ENCODE data around the gene ANKRD33B. TPM values are rescaled to one million over a fixed set of nuclear protein-coding genes. Genes with fewer than 3 reads are reported as not detected.

The ANKRD33B gene
- total and polyA plus RNA-seq, 2 of the 13 experiments (the other 11 are each of a cell fraction or from before 2014, with no cell fraction given) = 0.02 TPM; not detected in 1

GRCh38 chr5:10521466-10522223 is 42.2 kb upstream of the ANKRD33B start:
- H3K4me3 ChIP-seq (replicated peaks in 1 of 3; ENCODE audit: insufficient read depth in 1 of 3, low read depth in 2 of 3, low read length in 3 of 3) = no peak overlapping the region
- H3K4me1 ChIP-seq (ENCODE audit: insufficient read depth, low read length) = no peaks in the 10 kb centered on the region
- peaks cover 0 to 3% of the 10 kb centered on the region in 2 experiments; a peak in 2 of 5 replicates for H3K27me3 ChIP-seq (ENCODE audit: control insufficient read depth in 1 of 2, insufficient read depth in 2 of 2, low read length in 2 of 2)
- ChIA-PET POLR2A (no interaction called here), CTCF (ENCODE audit: low intra/inter-chr PET ratio, low total read pairs) (no interaction called here)
- no peaks in the 10 kb centered on the region for H4K20me1 ChIP-seq (ENCODE audit: insufficient read depth, low read length)
- no peak for DNase-seq (ENCODE audit: low spot score)
- H3K27ac ChIP-seq (ENCODE audit: extremely low read length, insufficient read depth, low read length) = no peak overlapping the region
- FAIRE-seq = no peak
- in situ Hi-C loops (cut with HindIII; ENCODE audit: extremely low pct_ligation_motif_present, low pct_unique_long_range_greater_than_20kb) (no loop called here), intact Hi-C loops (cut with micrococcal nuclease; ENCODE audit: unreplicated experiment) (no loop called here)
- TF ChIP-seq WIZ (CRISPR knock-in tag; IDR thresholded peaks at IDR 0.05) = no peak
- no peak for TF ChIP-seq ISX (CRISPR knock-in tag; conservative IDR thresholded peaks at IDR 0.05)
- no peak for TF ChIP-seq MBNL3 (CRISPR knock-in tag; conservative IDR thresholded peaks at IDR 0.05)
- TF ChIP-seq CTCF (CRISPR knock-in tag; IDR thresholded peaks at IDR 0.05) = 0 out of 2 replicates have a peak, but pooled peaks have one; percentile 13
- TF ChIP-seq GPBP1L1 (CRISPR knock-in tag; IDR thresholded peaks at IDR 0.05) = no peak
- H2AFZ ChIP-seq (ENCODE audit: low read length) = no peak overlapping the region
- no TSS peak for BruUV-seq (replicated peaks)
- 60% methylated on average over 7 of the region's 14 CpGs for WGBS (ENCODE audit: low lambda C conversion rate)
- no peak overlapping the region for H3K4me2 ChIP-seq (ENCODE audit: low read depth, low read length)
- H3K9me3 ChIP-seq (ENCODE audit: low read length) = no peaks in the 10 kb centered on the region
- H3K9ac ChIP-seq (ENCODE audit: insufficient read depth, low read depth, low read length) = no peak overlapping the region
- peak; percentile 72 for ATAC-seq
- no peaks in the 10 kb centered on the region for H3K36me3 ChIP-seq (replicated peaks in 1 of 2; ENCODE audit: control insufficient read depth in 1 of 2, insufficient read depth in 2 of 2, low read length in 2 of 2)
- no peaks in the 10 kb centered on the region for H3K79me2 ChIP-seq (ENCODE audit: insufficient read depth, low read length)
